Stimulated activated CD4-positive, alpha-beta T cell treated with anti-CD3 and anti-CD28 coated beads, TNF-alpha, amount 100 ng/mL, for 48 hours (primary cell): Measurements from ENCODE around the gene ARMC9.

Experiments used
- DNase-seq, 3 donors: peaks; one replicate each; pipeline ENCODE4 v3.0.0-alpha.2; 2020; ENCODE audit warnings: low read depth in 3 of 3

The ARMC9 gene

DNA sequence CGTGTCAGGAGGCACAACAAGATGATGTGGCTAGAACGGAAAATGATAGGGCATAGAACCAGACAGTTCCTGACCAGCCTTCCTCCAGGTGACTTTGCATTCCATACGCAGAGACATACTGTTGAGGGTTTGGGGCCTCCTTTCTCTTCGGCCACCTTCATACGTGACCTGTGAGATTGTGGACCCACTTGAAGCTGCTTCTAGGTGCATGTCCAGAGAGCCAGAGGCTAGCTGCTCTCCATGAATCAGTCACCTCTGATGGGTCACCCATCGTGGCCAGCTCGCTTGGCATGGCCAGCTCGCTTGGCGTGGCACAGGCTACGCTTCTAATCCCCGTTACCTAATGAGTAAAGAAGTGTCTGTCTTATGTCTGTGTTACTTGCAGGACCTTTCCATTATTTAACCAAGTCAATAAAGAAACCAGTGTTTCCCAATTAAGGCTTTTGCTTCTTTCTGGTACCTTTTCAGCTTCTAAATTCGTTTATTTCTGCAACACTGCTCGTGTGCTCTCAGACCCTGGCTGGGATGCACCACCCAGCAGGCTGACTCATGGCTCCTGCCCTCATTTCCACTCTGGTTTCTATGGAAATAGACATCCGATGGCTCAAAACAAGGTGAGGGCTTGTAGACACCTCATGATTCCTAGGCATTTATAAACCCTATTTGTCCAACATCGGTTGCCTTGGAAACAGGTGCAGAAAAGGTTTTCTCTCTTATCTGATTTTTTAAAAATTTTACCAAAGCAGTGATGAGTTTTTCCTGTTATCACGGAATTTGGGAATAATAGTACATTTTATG, 110.4 kb downstream of the ARMC9 start:
- no peak for DNase-seq

DNA sequence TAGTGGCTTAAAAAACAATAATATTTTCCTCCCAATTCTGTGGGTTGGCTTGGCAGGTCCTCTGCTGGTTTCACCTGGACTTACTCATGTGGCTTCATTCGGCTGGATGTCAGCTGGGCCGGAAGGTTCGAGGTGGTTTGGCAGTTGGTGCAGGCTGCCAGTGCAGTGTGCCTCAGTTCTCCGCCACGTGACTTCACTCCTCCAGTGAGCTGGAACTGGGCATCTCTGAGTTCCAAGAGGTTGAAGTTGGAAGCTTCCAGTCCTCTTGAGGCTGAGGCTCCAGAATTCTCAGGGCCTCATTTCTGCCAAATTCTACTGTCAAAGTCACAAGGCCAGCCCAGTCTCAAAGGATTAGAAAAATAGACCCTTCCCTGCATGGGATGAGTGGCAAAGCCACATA, 113.6 kb downstream of the ARMC9 start:
- no peak for DNase-seq

DNA sequence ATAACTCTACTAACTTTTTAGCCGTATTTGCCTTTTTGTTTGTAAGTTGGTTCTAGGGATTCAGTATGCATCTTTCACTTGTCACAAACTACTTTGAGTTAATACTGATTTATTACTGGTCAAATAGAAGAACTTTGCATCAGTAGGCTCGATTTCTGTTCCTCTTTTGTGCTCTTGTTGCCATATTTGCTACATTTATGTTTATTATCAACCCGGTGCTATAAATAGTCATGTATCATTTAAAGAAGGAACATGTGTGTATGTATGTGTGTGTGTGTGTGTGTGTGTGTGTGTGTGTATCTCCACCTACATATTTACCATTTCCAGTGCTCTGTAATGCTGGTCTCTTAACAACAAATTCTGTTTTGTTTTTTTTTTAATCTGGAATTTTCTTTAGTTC, 117.5 kb downstream of the ARMC9 start:
- no peak for DNase-seq

DNA sequence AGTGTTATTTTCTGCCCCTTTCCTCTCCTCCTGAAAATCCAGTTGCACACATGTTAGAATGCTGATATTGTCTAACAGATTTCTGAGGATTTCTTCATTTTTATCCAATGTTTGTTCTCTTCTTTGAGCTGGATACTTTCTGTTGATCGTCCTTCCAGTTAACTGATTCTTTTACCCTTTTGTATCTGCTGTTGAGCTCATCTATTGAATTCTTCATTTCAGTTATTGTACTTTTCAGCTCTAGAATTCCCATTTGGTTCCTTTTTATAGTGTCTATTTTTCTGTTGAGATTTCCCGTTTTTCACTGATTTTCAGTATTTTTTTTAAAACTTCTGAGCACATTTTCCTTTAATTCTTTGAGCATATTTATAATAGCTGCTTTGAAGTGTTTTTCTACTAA, 119.1 kb downstream of the ARMC9 start:
- no peak for DNase-seq

DNA sequence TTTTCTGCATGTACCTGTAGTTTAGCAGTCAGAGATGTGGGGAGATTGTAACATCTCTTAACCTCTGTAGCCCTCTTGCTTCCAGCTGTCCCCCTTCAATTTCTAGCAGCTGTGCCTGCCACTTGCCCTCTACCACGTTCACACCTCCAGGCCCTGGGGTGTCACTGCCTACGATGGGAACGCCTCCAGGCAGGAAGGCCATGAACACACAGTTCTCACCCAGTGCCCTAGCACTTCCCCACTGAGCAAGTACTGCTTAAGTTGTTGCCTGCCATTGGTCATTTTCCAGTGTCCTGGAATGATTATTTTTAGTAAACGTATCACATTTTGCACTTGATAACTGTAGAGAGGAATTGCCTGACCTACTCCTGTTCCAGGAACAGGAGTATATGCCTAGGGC, 120.0 kb downstream of the ARMC9 start:
- no peak for DNase-seq

DNA sequence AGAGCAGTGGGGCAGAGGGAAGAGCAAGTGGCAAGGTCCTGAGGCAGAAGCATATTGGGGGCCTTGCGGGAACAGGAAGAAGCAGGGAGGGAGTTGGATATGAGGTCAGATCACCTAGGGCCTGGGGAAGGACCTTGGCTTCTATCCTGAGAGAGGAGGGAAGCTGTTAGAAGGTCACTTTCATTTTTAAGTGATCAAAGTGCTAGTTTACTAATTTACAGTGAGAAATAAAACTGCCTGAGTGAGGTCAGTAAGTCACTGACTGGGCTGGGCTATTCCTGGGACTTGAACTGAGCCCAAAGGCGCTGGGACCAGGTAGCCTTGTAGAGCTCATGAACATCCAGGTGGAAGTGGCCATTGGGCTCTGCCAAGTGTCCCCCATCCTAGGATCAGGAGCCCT, 120.5 kb downstream of the ARMC9 start:
- DNase-seq: no peak

DNA sequence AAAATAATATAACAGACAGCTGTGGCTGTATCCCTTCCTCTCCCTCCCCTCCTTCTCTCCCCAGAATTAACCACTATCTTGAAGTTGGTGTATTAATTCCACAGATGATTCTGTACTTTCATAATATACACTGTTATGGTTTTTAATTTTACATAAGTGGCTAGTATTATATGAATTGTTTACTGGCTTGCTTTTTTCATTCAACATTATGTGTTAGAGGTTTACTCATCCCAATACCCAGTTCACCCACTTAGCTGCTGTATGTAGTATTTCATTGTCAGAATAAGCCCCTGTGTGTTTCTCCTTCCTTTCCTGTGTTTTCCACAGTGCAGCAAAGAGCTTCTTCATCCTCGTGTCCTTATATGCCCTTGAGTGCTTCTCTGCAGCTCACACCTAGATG, 121.4 kb downstream of the ARMC9 start:
- no peak for DNase-seq

DNA sequence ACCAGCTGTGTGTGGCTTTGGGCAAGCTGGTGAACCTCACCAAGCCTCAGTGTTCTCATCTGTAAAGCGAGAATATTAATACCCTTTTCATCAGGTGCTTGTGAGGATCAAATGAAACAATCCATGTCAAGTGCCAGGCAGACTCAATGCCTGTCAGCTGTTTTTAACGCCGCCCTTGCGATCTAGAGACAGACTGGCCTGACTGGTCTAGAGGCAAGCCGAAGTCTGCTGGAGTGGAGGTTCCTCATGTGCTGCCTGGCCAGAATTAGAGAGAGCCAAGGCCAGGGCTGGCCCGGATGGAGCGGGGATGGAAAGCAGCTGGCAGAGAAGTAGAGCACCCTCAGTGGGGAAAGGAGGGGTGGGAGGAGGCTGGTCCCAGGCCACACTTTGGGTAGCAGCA, 122.6 kb downstream of the ARMC9 start:
- no peak for DNase-seq

DNA sequence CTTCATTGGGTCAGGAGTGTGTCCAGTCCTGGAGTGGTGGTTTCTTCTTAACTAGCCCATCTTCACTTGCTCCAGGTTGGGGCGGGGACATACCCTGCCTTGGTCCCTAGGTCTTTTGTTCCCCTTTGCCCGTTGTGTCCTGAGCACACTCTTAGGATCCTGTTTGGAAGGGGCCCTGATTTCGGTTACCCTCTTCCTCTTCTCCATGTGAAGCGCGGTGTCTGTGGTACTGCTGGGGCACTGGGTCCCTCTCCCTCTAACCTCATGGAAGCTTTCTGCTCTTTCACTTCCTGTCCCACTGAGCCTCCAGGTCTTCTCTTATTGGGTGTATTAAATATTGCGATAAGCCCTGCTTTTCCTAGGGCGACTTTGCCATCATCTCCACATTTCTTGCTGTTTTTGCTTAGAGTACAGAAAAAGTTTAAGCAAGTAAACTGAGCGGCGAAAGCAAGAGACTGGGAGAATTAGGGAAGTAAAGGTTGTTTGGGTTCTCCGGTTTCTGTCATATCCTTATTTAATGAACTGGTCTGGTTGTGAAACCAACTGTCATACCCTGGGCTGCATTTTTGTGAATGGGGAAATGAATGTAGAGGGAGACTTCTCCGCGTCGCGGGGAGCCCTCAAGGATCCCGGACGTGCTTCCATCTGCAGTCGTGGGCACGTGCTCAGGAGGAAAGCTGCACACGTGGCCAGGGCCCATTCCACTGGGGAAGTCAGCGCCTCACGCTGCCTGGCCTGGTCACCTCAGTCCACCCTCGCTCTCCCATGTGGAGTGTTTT, 123.3 kb downstream of the ARMC9 start:
- DNase-seq: no peak

DNA sequence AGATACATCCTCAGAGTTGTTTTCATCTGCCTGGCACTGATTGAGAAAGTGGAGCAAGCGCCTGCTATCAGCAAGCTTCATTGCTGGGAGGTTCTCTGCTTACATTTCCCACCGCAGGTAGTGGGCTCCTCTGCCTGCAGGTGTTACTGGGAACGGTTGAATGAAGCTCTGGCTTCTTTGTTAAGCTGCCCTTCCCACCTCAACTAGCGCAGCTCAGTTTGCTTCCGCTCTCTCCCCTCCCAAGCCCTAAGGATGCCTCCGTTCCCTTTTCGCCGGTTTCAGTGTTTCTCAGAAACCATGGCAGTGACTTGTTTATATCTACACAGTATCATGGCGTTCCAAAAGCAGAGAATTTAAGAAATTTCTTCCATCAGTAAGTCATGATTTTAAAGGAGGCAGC, 124.9 kb downstream of the ARMC9 start:
- DNase-seq: no peak

DNA sequence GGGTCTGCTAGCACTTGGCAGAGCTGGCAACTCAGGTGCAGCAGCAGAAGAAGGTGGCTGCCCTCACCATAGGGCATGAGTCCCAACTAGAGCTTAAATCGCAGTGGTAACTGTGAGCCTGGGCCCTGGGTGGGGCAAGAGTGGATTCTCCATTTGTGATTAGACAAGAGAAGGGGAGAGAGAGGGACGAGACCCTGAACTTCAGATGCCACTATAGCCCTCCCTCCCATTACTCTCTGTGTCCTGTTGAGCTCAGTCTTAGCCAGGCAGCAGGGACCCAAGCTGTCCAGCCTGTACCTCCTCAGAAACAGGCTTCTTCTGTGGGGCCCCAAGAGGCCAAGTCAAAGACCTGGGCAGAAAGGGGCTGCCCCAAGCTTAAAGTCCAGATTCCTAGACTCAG, 127.4 kb downstream of the ARMC9 start:
- DNase-seq: no peak

DNA sequence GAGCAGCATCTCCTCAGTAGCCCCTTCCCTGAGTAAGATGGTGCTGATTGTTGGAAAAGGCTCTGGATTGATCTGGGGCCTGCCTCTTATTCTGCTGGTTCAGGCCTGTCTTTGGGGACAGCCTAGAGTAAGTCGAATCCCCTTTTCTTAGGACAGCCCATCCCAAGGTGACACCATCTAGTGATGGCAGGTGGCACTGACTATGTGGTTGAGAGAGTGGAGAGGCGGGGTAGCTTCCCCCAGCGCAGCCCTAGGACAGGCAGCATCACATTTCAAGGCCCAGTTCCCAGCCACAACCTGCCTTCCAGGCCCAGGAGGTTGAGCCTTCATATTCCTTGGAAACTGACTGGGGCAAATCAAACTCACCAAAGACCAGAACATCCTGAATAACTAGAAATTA, 128.0 kb downstream of the ARMC9 start:
- DNase-seq: no peak

DNA sequence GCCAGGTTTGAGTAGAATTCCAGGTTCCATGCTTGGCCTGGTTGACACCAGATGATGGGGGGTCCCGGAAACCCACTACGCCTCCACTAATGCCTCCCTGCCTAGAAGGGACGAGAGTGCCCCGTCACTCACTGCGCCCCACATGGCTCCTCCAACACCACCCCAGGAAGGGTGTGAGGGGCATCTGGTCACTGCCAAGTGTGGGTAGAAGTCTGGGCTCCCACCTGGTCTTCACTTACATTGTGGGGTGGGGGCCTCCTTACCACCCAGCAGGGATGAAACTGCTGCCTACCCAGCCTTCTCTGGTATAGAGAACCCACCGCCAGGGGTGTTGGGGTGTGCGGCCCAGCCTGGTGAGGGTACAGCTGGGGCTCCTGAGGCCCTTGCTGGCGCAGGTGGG, 131.9 kb downstream of the ARMC9 start:
- DNase-seq: no peak

DNA sequence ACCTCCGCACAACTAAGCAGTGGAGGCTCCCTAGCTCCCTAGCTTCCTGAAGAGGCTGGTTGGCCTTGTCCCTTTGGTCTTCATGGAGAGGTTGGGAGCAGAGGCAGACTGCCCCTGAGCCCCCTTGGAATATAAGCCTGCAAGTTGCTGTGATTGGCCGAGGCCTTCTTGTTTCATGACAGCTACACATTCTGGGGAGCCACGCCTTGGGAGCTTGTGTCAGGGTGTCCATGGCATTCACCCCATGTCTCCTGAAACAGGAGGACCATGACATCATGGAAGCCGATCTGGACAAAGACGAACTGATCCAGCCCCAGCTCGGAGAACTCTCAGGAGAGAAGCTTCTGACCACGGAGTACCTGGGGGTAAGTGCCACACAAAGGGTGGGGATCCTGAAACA, 133.1 kb downstream of the ARMC9 start:
- no peak for DNase-seq

DNA sequence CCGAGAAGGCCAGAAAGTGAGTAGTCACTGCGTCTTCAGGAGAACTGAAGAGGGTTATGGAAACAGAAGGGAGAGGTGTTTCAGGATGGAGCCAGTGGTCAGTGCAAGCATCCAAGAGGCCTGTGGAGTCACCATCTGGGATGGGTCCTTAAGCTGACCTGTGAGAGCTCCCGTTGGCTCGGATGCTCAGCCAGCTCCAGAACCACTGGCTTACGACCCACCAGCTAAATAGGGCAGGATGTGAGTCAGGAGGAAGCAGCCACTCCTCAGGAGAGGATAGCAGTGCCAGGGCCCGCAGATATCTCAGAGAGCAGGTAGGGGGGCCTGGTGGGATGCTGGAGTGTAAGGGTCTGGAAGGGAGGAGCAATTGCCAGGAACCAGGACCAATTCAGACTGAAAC, 134.0 kb downstream of the ARMC9 start:
- DNase-seq: no peak

DNA sequence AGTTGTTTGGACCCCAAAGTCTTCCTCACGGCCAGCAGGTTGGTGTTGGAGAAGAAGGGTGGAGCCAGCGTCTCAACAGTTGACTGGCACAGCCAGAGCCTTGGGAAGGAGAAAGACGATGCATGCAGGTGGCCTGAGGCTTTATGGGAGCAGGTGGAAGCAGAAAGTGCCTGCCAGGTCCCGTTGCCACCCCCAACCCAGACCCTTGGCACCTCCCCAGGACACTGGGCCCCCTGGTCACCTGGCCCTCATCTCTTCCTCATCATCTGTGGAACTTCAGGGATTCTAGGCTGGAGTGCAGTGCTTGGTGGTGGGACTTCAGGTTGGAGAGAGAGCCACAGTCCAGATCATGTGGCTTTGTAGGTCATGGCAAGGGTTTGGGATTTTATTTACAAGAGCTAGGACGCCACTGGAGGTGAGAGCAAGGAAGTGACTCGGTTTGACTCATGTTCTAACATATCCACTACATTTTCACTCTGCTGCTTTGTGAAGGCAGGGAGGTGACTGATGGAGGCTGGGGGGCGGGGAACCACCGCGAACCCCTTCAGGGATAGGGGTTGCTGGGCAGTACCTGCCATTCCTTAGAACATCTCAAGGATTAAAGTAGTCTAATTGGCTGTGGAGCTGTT, 134.6 kb downstream of the ARMC9 start:
- DNase-seq: no peak

DNA sequence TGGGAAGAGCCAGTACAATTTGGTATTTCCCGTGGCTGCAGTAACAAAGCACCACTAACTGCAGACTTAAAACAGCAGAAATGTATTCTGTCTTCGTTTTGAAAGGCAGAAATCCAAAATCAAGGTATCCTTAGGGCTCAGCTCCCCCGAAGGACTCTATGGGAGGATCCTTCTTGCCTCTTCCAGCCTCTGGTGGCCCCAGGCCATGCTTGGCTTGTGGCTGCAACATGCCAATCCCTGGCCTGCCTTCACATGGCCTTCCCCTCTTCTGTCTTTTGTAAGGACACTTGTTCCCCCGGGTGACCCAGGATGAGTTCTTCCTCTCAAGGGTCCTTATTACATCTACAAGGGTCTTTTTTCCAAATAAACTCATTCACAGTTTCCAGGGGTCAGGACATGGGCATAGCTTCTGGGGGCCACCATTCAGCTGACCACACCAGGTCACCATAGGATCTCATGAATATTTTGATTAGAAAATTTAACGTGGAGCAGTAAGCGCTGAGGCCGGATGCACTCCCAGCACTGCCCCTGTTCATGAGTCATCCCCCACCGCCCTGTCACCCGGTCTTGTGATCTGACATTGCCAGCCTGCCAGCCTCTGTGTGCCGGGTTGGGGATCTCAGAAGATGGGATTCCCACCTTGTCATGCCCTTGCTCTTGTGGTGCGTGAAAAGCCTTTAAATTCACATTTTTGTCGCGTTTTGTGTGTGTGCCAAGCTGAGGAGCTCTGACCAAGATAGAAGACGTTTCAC, 135.9 kb downstream of the ARMC9 start:
- no peak for DNase-seq

DNA sequence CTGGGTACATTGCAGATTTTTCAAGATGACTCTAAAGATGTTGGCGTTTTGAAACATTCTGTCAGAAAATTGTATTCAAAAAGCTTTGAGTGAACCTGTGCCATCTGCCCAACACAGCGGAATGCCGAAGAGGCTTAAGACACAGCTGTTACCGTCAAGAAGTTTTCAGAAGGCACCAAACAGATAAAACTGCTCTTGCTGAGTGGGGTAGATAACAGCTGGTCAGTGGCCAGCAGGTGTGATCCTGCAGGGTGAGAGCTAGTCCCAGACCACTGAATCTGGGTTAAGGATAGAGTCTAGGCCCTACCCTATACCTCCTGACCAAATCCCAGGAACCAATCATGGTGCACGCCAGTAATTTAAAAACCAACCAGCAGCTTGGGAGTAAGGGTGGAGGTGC, 136.6 kb downstream of the ARMC9 start:
- DNase-seq: no peak

DNA sequence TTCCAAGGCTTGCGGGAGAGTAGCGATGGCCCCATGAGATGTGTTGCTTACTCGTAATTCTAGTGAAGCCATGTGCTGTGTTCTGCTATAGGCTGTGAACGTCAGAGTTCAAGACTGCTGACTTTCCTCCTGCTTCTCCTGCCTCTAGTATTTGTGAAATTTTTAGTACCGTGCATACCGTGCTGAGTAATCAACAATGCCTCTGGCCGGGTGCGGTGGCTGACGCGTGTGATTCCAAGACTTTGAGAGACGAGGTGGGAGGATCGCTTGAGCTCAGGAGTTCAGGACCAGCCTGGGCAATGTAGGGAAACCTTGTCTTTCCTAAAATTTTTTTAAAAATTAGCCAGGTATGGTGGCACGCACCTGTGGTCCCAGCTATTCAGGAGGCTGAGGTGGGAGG, 137.2 kb downstream of the ARMC9 start:
- no peak for DNase-seq

DNA sequence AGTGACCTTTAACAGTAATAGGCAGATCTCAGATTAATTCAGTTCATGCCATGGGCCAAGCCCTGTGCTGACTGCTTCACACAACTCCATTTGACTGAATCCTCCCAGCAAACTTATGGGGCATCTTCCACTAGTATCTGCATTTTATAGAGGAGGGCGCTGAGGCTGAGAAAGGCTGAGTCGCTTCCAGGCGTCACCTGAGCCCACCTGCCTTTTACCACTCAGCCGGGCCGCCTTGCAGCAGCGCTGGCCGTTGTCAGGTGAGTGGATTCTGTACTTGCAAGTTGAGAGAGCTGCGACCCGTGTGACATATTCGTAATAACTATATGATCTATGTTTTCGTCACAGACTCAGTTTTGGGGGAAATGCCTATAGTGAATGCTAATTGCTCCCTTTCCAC, 137.8 kb downstream of the ARMC9 start:
- DNase-seq: no peak

DNA sequence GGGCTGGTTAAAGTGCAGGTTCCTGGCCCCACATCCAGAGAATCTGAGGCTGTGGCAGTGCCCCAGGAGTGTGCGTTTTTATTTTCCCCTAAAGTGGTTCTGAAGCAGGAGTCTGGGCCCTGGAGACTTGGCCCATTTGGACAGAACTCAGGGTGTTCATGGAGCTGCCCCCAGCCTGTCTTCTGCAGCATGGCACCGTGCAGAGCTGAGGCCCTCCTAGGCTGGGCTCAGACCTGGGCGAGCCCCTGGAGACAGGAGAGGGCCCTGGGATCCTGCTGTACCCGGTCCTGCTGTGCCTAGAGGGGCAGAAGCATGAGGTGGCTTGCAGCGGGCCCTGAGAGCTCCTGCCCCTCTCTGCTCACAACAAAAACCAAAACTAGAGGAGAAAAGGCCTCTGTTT, 138.3 kb downstream of the ARMC9 start:
- DNase-seq: no peak
